Measurements from ENCODE around the gene PDGFD.

Gene PDGFD

DNA sequence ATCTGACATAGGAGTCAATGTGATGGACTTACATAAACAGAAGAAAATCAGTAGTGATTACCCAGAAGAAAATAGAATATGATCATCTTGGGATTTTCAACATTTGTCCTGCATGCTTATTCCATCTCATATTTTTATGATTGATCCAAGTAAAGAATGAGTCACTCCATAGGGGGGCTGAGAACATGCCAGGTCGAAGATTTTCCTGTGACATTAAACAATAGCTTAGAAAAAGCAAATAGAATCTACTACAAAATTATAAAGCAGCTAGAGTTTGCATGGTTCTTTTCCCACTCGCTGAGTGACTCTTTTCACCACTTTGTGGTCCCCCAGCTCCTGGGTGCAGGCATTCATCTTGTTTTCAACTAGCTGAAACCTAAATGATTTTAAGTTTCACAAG lies 71.2 kb downstream of the PDGFD start:
- DNase-seq: no peak

DNA sequence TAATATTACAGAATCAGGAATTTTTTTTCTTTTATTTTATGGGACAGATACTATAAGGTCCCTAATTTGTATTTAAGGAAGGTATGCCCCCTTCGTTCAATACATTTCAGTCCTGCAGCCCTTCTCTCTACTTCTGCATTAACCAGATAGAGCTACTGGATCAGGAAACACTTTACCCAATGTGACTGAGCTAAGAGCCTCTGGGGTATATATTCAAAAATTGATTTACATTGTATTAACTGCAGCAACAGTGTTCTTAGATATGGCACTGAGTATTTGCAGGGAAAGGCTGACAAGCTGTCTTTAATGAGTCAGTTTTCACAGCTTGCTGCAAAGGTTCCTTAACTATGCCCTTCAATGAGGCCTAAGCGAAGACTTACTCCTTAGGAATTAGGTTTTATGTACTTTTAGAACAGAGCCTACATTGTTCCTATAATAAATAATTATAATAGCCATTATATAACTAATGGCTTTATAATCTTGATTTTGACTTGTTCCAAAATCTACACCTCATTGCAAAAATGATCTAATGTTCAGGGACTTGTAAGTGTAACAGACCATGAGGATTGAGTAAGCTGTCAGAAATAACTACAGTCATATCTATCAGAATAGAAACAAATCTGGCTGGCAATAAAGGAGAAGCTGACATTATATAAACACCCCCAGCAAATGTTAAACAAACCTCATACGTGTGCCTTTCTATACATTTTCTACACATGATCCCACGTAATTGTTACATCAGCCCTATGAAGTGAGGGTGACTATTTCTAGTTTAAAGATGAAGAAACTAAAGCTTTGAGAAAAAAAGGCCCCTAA lies 72.5 kb downstream of the PDGFD start:
- no peak for DNase-seq

DNA sequence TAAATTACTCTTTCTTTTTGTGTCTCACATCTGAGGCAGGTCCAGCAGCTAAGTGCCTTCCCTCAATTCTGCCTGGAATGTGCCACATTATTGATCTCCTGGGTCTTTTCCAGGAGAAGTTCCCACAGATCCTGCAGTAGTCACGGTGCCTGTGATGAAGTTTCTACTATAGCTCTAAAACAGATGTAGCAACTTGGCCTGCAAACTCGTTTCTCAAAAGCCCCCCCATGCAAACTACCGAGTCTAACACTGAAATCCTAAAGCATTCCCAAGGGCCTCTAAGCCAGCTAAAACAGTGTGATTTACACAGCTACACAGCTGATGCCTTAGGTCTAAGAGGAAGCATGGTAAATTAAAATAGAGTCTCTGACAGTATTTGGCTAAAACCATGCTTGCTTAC lies 73.2 kb downstream of the PDGFD start:
- DNase-seq: no peak

DNA sequence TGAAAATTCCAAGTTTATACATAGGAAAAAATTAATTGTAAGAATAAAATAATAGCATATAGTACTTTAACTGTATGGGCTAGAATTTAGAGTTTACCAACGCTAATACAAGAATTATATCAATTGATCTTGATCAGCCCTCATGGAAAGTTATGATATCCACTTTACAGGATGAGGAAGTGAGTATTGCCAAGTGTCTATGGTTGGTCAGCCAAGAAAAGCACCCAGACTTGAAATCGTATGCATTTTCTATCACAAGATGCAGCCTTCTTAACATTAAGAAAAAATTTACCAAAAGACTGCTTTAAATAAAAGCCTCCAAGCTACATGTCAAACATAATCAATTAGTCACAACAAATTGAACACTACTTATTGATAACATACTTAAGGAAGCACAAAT lies 74.5 kb downstream of the PDGFD start:
- no peak for DNase-seq

DNA sequence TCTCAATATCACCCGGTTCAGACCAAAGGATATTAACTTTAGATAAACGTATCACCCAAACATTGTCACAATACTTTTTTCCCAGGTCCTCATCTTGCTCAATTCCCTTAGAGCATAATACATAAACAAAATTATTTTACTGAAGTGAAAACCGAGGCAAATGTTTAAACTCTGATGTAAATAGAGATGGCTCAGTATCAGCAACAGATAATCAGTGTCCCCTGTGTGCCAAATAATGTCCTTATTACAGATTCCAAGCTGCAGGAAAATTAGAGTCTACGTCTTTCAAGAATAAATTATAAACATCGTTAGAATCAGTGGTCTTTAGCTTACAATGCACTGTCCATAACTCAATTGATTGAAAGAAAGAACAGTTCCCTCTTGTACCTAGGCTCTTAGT lies 77.3 kb downstream of the PDGFD start:
- no peak for DNase-seq

DNA sequence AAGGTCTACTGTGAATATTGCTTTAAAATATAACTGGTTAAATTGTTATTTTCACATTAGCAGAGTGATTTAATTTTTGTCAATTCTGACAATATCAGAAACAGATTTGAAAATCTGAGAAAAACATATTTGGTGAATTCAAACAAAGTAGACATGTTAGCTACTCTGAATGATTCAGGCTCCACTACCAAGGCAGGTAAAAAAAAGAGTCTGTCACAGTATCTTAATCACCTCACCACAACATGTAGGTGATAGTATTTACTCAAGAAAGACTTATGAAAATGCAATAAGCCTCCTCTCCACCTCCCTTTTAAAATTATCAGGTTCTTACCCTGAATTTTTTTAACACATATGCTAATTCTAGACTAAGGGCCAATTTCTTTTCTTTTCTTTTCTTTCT lies 85.0 kb downstream of the PDGFD start:
- no peak for DNase-seq

DNA sequence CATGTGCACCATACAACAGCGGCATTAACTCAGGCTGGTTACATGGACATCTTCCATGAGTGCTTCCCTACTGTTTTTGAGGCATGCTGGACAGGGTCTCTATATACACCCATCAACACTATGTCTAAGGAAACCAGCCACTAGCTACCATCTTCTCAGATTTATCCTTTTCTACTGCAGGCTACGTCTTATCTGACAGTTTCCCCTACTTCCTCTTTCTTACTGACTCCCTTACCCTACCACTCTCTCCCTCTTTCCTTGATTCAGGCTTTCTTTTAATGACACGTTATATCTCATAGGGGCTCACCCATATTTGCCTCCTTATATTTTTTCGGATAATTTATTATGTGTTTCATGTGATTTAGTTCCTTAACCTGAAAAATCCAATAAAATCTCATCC lies 85.7 kb downstream of the PDGFD start:
- no peak for DNase-seq

DNA sequence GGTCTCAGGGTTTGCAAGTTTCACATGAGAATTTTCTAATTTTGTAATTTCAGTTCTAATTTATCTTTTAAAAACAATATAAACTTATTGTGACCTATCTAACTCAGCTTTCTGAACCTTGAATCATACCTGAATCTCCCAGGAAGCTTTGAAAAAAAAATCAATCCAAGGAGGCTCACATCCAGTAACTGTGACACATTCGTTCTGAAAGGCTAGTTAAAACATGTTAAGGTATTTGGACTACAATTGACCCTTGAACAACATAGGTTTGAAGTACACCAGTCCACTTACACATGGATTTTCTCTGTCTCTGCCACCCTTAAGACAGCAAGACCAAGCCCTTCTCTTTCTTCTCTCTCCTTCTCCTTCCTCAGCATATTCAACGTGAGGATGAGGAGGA lies 87.5 kb downstream of the PDGFD start:
- DNase-seq: no peak

DNA sequence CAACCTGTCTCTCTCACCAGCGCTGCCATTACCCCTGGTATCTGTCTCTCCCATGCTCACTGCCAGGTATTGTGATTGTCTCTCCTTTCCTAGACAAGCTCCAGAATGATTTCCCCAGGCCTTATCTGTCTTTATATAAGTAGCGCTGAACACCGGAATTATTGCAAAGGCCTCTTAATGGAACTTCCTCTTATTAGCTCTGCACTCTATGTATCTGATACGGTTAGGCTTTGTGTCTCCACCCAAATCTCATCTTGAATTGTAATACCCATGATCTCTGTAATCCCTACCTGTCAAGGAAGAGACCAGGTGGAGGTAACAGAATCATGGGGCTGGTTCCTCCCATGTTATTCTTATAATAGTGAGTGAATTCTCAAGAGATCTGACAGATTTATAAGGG lies 88.2 kb downstream of the PDGFD start:
- DNase-seq: no peak

DNA sequence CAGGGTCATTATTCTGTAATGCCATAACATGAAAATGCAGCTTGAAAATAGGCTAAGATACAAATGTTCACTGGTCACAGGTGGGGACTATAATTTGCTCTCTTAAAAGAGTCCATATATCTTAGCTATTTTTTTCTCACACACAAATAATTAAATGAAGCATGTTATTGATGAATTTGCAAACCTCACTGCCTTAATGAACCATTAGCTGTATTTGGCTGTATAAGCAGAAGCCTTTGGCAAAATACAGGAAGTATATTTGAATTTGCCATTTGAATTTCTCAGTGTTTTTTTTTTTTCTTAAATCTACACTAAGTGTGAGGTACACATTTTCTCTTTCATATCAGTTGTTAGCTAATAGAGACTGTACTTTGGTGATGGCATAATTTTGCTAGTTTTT lies 88.9 kb downstream of the PDGFD start:
- no peak for DNase-seq

DNA sequence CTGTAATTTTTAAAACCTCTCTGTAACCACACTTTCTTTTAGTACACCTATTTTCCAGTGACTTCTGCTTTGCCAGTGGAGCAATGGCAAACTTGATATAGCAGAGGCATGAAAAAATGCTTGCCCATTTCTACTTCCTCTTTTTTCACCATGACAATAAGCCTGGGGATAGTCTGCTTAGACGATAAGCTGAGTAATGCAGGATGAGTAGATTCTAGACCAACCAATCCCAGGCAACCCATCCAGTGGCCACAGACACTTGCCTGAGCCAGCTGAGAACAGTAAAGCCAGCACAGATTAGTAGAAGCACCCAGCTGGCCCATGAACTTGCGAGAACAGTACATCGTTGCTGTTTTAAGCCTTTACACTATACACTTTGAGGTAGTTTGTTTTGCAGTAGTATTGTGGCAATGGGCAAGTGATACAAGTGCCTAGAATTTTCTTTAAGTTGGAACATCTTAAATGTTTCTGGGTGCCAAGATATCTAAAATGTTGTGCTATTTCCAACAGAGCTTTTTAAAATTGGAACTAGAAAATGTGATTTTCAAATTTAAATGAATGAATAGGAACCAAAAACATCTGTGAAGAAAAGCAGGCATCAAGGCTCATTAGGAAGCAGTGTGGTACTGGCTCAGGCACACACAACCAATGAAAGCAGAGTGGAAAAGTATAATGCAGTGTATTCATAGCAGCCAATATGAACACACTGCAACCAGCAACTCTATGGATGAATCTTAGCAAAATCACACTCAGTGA lies 89.8 kb downstream of the PDGFD start:
- DNase-seq: no peak

DNA sequence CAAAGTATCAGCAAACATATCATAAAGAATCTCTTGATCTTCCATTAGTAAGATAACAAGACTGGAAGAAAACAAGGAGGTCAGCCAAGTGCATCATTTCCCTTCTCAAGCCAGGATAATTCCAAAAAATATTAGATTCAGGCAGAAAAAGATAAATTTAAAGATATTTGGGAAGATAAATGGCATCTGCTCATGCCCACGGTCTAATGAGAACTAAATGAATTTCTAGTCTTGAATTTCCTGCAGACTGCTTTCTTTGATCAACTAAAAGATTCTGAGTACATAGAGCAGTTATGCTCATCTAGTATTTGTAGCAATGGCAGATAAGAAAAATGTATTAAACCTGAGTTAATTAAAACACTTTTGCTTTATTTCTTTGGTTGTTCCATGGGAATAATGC lies 96.4 kb downstream of the PDGFD start:
- no peak for DNase-seq

DNA sequence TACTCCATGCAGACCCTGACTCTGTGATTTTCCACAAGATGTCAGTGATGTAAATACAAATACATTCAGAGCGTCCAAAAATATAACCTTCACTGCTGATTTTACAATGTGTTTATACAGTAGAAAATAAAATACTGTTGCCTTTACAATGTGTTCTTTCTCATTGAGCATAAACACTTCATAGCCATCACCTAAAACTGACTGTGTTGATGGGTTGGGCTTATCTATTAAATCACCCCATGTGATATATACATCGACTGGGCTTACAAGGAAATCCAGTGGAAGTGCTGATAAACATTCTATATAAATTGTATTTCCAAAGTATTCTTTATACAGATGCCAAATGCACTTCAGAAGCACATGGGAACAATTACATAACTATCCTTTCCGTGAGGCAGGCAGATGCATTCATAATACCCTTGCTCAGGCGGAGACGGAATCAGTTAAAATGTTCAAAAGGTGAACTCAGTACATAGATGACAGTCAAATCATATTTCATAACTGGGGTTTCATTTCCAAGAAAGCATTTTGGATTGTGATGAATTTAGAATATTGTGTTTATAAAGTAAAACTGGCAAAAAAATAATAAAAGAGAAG lies 99.8 kb downstream of the PDGFD start:
- no peak for DNase-seq

DNA sequence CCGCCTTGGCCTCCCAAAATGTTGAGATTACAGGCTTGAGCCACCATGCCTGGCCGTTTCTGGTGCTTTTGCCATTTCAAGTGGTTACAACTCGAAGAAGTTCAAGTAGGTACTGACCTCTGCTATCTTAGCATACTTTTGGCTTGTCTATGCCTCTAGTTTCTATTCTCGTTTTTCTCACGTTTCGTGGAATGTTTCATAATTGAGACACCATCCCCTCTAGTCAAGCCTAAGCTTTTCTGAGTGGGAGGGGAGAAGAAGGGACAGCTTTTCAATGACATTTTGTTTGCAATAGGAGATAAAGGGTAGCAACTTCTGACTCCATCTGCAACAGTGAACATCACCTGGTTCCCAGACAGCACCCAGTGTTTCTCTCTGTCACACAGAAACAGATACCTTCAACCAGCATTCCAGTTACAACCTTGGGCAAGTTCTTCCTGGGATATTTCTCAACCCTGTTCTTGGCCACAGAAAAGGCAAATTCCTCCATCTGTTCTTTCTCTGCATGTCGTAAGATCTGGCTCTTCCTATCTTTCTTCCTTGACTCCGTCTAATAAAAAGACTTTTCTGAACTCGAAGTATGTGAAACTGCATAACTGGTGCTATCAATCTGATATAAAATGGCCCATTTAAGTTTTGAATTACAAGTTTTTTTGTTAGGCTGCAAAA lies 102.0 kb downstream of the PDGFD start:
- no peak for DNase-seq

DNA sequence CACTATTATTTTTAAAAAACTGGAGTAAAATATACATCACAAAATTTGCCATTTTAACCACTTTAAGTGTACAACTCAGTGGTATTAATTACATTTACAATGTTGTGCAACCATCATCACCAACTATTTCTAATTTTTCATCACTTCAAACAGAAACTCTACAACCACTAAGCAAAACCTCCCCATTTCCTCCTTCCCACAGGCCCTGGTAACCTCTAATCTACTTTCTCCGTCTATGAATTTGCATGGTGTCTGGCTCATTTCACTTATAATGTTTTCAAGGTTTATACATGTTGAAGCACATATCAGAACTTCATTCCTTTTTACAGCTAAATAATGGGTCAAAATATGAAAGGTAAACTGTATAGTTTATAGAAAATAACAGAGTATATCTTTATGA lies 103.1 kb downstream of the PDGFD start:
- no peak for DNase-seq

DNA sequence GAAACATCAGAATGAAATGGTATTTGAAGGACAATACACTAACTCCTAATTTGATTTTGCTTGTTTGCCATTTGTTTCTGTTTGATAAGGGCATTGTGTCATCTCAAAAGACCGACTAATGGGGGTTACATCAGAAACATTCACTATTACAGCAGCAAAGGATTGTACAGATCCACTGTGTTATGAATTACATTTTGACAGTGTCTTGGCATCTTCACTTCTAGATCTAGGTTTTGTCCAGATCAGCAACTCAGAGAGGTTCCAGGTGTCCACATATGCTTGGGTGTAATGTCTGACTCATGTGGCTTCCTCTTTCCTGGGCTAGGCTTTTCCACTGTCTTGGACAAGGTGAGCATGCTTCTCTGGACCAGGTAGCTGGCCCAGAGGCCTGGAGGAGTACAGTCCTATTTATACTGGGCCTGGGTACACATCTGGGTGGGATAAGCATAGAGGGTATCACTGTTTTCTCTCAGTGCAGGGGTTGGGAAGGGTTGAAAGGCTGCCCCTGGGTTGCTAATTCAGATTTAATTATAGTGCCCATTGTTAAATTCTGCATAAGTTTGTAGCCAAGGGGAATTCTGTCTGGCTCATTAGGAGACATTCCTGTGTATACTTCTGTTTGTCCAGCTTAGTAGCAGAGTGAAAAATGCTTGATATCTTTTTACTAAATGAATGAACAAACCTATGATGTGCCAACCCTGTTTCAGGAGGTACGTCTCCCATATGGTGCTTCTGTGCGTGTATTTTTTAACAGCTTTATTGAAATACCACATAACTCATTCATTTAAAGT lies 103.7 kb downstream of the PDGFD start:
- DNase-seq: no peak

DNA sequence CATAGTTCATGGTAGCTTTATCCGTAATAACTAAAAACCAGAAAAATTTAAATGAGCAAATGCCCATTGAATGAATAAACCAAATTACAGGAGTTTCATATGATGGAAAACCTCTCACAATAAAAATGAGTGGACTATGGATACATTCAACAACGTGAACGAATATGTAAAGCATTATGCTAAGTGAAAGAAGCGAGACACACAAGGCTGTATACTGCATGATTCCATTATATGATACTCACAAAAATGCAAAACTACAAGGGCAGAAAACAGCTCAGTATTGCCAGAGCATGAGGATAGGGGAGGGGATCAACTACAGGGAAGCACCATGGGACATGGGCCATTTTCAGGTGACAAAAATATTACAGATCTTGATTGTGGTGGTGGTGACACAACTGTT lies 105.3 kb downstream of the PDGFD start:
- no peak for DNase-seq

DNA sequence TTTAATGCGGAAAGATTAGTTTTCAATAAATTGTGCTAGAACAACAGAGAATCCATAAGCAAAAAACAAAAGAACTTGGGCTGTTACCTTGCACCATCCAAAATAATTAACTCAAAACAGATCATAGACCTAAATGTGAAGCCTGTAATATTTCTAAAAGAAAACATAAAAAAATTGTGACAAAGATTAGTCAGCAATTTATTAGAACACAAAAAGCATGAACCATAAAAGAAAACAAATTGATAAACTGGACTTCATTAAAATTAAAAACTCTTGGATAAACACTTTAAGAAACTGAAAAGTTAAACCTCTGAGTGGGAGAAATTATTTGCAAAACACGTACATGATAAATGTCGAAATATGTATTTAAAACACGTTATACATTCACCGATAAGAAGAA lies 106.0 kb downstream of the PDGFD start:
- no peak for DNase-seq

DNA sequence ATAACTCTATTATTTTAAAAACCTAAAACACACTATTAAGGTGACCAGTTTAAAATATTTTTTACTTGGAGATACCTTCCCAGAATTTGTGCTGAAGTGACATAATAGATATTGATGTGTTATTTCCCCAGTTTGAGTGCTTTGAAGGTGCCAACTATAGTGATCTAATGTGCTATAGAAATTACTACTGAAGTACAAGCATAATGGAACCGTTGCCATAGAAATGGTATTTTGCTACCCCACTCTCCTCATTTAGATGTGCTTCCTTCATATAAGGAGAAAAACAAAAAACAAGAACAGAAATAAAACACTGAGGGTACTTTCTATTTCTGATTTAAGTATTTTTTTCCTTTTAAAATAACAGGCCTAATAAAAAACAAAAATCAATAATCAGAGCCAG lies 108.4 kb downstream of the PDGFD start:
- no peak for DNase-seq

DNA sequence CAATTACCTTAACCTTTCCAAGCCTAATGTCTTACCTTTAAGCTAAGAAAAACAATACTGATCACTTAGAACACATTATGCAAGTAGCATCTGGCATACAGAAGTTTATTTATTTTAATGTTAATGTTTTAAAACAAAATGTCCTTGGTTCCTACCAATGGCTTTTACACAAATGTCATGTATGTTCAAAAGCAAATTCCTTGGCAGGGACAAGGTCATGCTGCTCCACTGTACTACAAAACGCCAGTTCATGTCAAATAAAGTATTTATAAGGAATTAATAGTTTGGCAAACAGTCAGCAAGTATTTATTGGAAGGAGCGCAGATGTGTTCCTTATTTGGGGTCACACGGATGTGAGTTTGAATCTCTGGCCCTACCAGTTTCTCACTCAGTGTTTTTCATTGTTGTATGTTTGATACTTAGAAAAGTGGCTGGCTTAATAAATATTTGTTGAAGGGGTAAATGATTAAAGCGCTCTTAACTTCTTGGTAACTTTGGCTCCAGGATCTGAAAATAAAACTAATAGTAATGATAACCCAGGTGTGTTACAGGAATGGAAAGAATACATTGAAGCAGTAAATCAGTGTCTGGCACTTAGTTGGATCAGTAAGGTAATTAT lies 108.9 kb downstream of the PDGFD start:
- DNase-seq: no peak

DNA sequence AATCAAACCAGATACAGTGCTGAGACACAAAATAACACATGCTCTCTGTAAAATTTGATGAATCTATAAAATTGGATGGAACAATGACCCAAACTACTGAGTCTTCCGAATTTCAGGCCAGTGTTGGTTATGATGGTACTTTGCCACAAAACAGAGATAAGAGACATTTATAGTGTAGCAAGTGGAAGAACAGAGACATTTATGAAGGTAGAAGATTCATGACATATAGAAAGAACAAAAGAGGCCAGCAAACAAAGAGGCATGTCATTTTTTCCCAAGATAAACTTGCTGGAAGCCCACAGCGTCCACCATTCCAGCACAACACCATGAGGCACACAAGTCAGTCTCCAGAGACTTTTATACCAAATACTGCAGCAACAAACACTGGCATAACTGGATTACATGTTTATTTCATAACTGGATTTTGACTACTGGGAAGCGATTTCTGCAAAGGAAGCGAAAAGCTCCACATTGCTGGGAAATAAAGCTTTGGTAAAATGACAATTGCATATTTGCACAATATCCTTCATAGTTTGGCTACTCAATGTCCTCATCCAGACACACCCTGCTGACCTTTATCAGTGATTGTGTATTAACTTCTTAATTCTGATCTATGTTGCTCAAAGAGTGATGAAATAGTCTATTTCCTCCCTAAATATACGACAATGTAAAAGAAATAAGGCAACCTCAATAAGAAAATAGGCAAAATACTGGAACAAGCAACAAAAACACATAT lies 110.0 kb downstream of the PDGFD start:
- no peak for DNase-seq

DNA sequence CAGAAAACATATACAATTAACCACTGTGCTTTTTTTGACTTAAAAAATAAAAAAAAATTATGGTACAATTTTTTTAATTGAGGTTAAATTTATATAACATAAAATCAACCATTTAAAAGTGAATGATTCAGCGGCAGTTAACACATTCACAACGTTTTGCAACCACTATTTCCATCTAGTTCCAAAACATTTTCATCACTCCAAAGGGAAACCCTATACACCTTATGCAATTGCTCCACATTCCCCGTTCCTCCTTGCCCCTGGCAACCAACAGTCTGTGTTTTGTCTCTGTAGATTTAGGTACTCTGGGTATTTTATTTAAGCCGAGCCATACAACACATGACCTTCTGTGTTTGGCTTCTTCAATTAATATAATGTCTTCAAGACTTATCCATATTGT lies 112.2 kb downstream of the PDGFD start:
- DNase-seq: no peak
